WTC11 (cell line): ENCODE data around the gene AZU1. TPM values are rescaled to one million over a fixed set of nuclear protein-coding genes. Genes with fewer than 3 reads are reported as not detected.
A peak's percentile ranks its signal among the peaks of the same experiment; 100 is the strongest.

ENCODE experiments used
- ATAC-seq: fragments of 200-7000 bp; cut with Tn5 transposase; 2 replicates; pipeline ENCODE4 v1.10.0; 2021; ENCODE audit warnings: mild to moderate bottlenecking, moderate library complexity
- CTCF ChIA-PET: fragments of 300-600 bp; sonication (Branson Sonifier 250); formaldehyde crosslinking; loops from one replicate; lab custom pipeline; 2021; ENCODE audit warnings: antibody characterized with exemption; lab: Charles Lee
- POLR2A ChIA-PET: fragments of 350-600 bp; sonication (Branson Sonifier 250); formaldehyde crosslinking; loops from one replicate; lab custom pipeline; 2021; ENCODE audit warnings: antibody characterized with exemption; lab: Charles Lee
- DNase-seq: peaks from one replicate; pipeline ENCODE4 v3.0.0; 2021; ENCODE audit warnings: low spot score
- H3K27ac Mint-ChIP-seq: 2 replicates; pipeline ENCODE4 v1.8.0; 2021; ENCODE audit warnings: mixed read lengths
- H3K27me3 Mint-ChIP-seq: 2 replicates; pipeline ENCODE4 v1.8.0; 2021; ENCODE audit warnings: low read depth, mild to moderate bottlenecking, moderate library complexity, mixed read lengths
- H3K36me3 Mint-ChIP-seq: 2 replicates; pipeline ENCODE4 v1.8.0; 2021; ENCODE audit warnings: mixed read lengths
- H3K4me1 Mint-ChIP-seq: 2 replicates; pipeline ENCODE4 v1.8.0; 2022; ENCODE audit warnings: mixed read lengths
- H3K4me3 Mint-ChIP-seq: 2 replicates; pipeline ENCODE4 v1.8.0; 2021; ENCODE audit warnings: mild to moderate bottlenecking, moderate library complexity, mixed read lengths
- H3K9me3 Mint-ChIP-seq: 2 replicates; pipeline ENCODE4 v1.8.0; 2021; ENCODE audit warnings: mixed read lengths
- ATF3 ChIP-seq: sonication (generic); formaldehyde crosslinking; conservative IDR thresholded peaks from 2 replicates; pipeline ENCODE4 v1.8.1; 2022; ENCODE audit warnings: mild to moderate bottlenecking, missing genetic modification reagents
- CBFB ChIP-seq: sonication (generic); formaldehyde crosslinking; IDR thresholded peaks from 2 replicates; pipeline ENCODE4 v1.8.1; 2022; ENCODE audit warnings: mild to moderate bottlenecking, low read depth, missing genetic modification reagents
- ESRRA ChIP-seq: sonication (generic); formaldehyde crosslinking; IDR thresholded peaks from 2 replicates; pipeline ENCODE4 v1.8.1; 2022; ENCODE audit warnings: mild to moderate bottlenecking, missing genetic modification reagents, borderline replicate concordance
- GTF2I ChIP-seq: fragments of 250-450 bp; sonication (Bioruptor Pico); conservative IDR thresholded peaks from 2 replicates; pipeline ENCODE4 v1.4.0; 2021; ENCODE audit warnings: mild to moderate bottlenecking
- SMAD4 ChIP-seq: sonication (generic); formaldehyde crosslinking; IDR thresholded peaks from 2 replicates; pipeline ENCODE4 v1.8.0; 2022; ENCODE audit warnings: mild to moderate bottlenecking, missing genetic modification reagents
- TP53 ChIP-seq: sonication (generic); formaldehyde crosslinking; IDR thresholded peaks from 2 replicates; pipeline ENCODE4 v1.8.1; 2023; ENCODE audit warnings: mild to moderate bottlenecking, missing genetic modification reagents
- USF1 ChIP-seq: sonication (generic); formaldehyde crosslinking; IDR thresholded peaks from 2 replicates; pipeline ENCODE4 v1.8.0; 2022; ENCODE audit warnings: mild to moderate bottlenecking, missing genetic modification reagents
- USF2 ChIP-seq: sonication (generic); formaldehyde crosslinking; IDR thresholded peaks from 2 replicates; pipeline ENCODE4 v1.8.1; 2023; ENCODE audit warnings: mild to moderate bottlenecking, missing genetic modification reagents, moderate library complexity
- ZBTB43 ChIP-seq: sonication (generic); formaldehyde crosslinking; IDR thresholded peaks from 2 replicates; pipeline ENCODE4 v1.8.1; 2023; ENCODE audit warnings: mild to moderate bottlenecking, missing genetic modification reagents
- ZMAT4 ChIP-seq: fragments of 250-450 bp; sonication (Bioruptor Pico); IDR thresholded peaks from 2 replicates; pipeline ENCODE4 v1.9.0; 2021; ENCODE audit warnings: mild to moderate bottlenecking
- ZNF121 ChIP-seq: sonication (generic); formaldehyde crosslinking; IDR thresholded peaks from 2 replicates; pipeline ENCODE4 v1.8.0; 2023; ENCODE audit warnings: missing genetic modification reagents
- total RNA-seq: library from RNA; stranded (reverse); gene quantifications from 3 replicates; pipeline ENCODE4 v1.2.3, GENCODE V29; 2021

AZU1 gene
- total RNA-seq, 1 experiment from 2014 or later: 1.2 TPM

- DNase-seq: no peak
- no peaks in the 10 kb centered on the region for H3K4me1 Mint-ChIP-seq
- no peaks in the 10 kb centered on the region for H3K9me3 Mint-ChIP-seq
- no peak for ATAC-seq
- no peak overlapping the region for H3K4me3 Mint-ChIP-seq
- peaks cover 44% of the 10 kb centered on the region for H3K36me3 Mint-ChIP-seq
- no peaks in the 10 kb centered on the region for H3K27me3 Mint-ChIP-seq
- ChIA-PET POLR2A (no interaction called here), CTCF (no interaction called here)
- H3K27ac Mint-ChIP-seq: peak overlapping the region; percentile 45
- TF ChIP-seq ZNF121 (CRISPR knock-in tag) (no peak), USF1 (peak; percentile 29; the same call in 1 of the 2 replicates), SMAD4 (CRISPR knock-in tag) (no peak), ESRRA (CRISPR knock-in tag) (no peak), USF2 (peak; percentile 30; the same call in 1 of the 2 replicates), TP53 (CRISPR knock-in tag) (no peak), ZBTB43 (CRISPR knock-in tag) (no peak), CBFB (no peak), GTF2I (no peak)
These were observed 16.7 kb upstream of the AZU1 start for GRCh38 chr19:810883-811489.

- TF ChIP-seq USF1 (0 out of 2 replicates have a peak, but pooled peaks have one; percentile 3), ZBTB43 (CRISPR knock-in tag) (no peak)
- H3K27ac Mint-ChIP-seq: peak overlapping the region; percentile 45
- POLR2A ChIA-PET: no interaction called here
- peaks cover 46% of the 10 kb centered on the region for H3K36me3 Mint-ChIP-seq
- H3K4me1 Mint-ChIP-seq: no peaks in the 10 kb centered on the region
- H3K4me3 Mint-ChIP-seq: no peak overlapping the region
- ATAC-seq (no peak), DNase-seq (no peak)
- CTCF ChIA-PET: no interaction called here
- H3K9me3 Mint-ChIP-seq: peaks cover 3% of the 10 kb centered on the region
- no peaks in the 10 kb centered on the region for H3K27me3 Mint-ChIP-seq
These were observed 16.1 kb upstream of the AZU1 start for GRCh38 chr19:811506-812048.

GRCh38 chr19:812049-812746 lies 15.4 kb upstream of the AZU1 start:
- Mint-ChIP-seq H3K4me3 (no peak overlapping the region), H3K36me3 (peaks cover 41% of the 10 kb centered on the region), H3K27ac (no peak overlapping the region), H3K27me3 (no peaks in the 10 kb centered on the region), H3K9me3 (peaks cover 5% of the 10 kb centered on the region), H3K4me1 (no peaks in the 10 kb centered on the region)
- ATAC-seq (peak; percentile 3), DNase-seq (no peak)
- ChIA-PET CTCF (no interaction called here), POLR2A (no interaction called here)
- TF ChIP-seq ZMAT4 (CRISPR knock-in tag) (0 out of 2 replicates have a peak, but pooled peaks have one; percentile 14), ATF3 (CRISPR knock-in tag) (no peak)
